ENCODE results near the gene ANKRD10. TPM values are rescaled to one million over a fixed set of nuclear protein-coding genes. Genes with fewer than 3 reads are reported as not detected.

The ANKRD10 gene
- total RNA-seq, 1 experiment from 2014 or later = 132 TPM

GRCh38 chr13:110923086-110923485 lies 8.2 kb upstream of the ANKRD10 start:
- Histone ChIP-seq H3K27me3 (replicated peaks; ENCODE audit: control insufficient read depth, insufficient read depth, low read length) (no peaks in the 10 kb centered on the region), H3K4me1 (no peaks in the 10 kb centered on the region), H3K36me3 (ENCODE audit: control insufficient read depth, insufficient read depth, low read length) (no peaks in the 10 kb centered on the region), H3K9me3 (no peaks in the 10 kb centered on the region), H3K4me3 (ENCODE audit: low read depth, low read length) (no peak overlapping the region)
- no peak for TF ChIP-seq CTCF (IDR thresholded peaks at IDR 0.05; ENCODE audit: insufficient read depth in 1 of 2, low read depth in 1 of 2, low read length in 1 of 2, severe bottlenecking in 1 of 2, unreplicated experiment in 1 of 2)
- ChIA-PET CTCF (no interaction called here), POLR2A (no interaction called here)
- intact Hi-C loops (cut with micrococcal nuclease; ENCODE audit: unreplicated experiment) = no loop called here
- no TSS peak for BruUV-seq (replicated peaks)
- Mint-ChIP-seq H3K4me3 (ENCODE audit: unreplicated experiment) (no peak overlapping the region), H3K27ac (ENCODE audit: unreplicated experiment) (no peak overlapping the region), H3K36me3 (ENCODE audit: insufficient read depth, unreplicated experiment) (peaks cover 3% of the 10 kb centered on the region), H3K9me3 (ENCODE audit: unreplicated experiment) (no peaks in the 10 kb centered on the region), H3K4me1 (ENCODE audit: low read depth, unreplicated experiment) (no peaks in the 10 kb centered on the region), H3K27me3 (ENCODE audit: insufficient read depth, unreplicated experiment) (peaks cover 12% of the 10 kb centered on the region)
- DNase-seq = no peak

- intact Hi-C loops (cut with micrococcal nuclease; ENCODE audit: unreplicated experiment) = no loop called here
- H3K4me1 ChIP-seq = no peaks in the 10 kb centered on the region
- CTCF ChIA-PET = no interaction called here
- no peak for TF ChIP-seq CTCF (IDR thresholded peaks at IDR 0.05; ENCODE audit: insufficient read depth in 1 of 2, low read depth in 1 of 2, low read length in 1 of 2, severe bottlenecking in 1 of 2, unreplicated experiment in 1 of 2)
- H3K4me3 ChIP-seq (ENCODE audit: low read depth, low read length) = no peak overlapping the region
- no peaks in the 10 kb centered on the region for H3K36me3 ChIP-seq (ENCODE audit: control insufficient read depth, insufficient read depth, low read length)
- peaks cover 12% of the 10 kb centered on the region for H3K27me3 Mint-ChIP-seq (ENCODE audit: insufficient read depth, unreplicated experiment)
- peaks cover 9% of the 10 kb centered on the region for H3K36me3 Mint-ChIP-seq (ENCODE audit: insufficient read depth, unreplicated experiment)
- H3K4me1 Mint-ChIP-seq (ENCODE audit: low read depth, unreplicated experiment) = no peaks in the 10 kb centered on the region
- POLR2A ChIA-PET = no interaction called here
- no peaks in the 10 kb centered on the region for H3K9me3 ChIP-seq
- DNase-seq = no peak
- no peaks in the 10 kb centered on the region for H3K9me3 Mint-ChIP-seq (ENCODE audit: unreplicated experiment)
- no peak overlapping the region for H3K27ac Mint-ChIP-seq (ENCODE audit: unreplicated experiment)
- no TSS peak for BruUV-seq (replicated peaks)
- H3K27me3 ChIP-seq (replicated peaks; ENCODE audit: control insufficient read depth, insufficient read depth, low read length) = no peaks in the 10 kb centered on the region
- no peak overlapping the region for H3K4me3 Mint-ChIP-seq (ENCODE audit: unreplicated experiment)
These were observed 7.6 kb upstream of the ANKRD10 start for GRCh38 chr13:110922506-110922905.

- ChIA-PET POLR2A (no interaction called here), CTCF (no interaction called here)
- no peak for TF ChIP-seq CTCF (IDR thresholded peaks at IDR 0.05; ENCODE audit: insufficient read depth in 1 of 2, low read depth in 1 of 2, low read length in 1 of 2, severe bottlenecking in 1 of 2, unreplicated experiment in 1 of 2)
- H3K4me3 Mint-ChIP-seq (ENCODE audit: unreplicated experiment) = no peak overlapping the region
- no peak for DNase-seq
- no TSS peak for BruUV-seq (replicated peaks)
- Histone ChIP-seq H3K4me3 (ENCODE audit: low read depth, low read length) (no peak overlapping the region), H3K9me3 (no peaks in the 10 kb centered on the region), H3K4me1 (peaks cover 4% of the 10 kb centered on the region; the same call in 1 of the 2 replicates), H3K36me3 (ENCODE audit: control insufficient read depth, insufficient read depth, low read length) (no peaks in the 10 kb centered on the region), H3K27me3 (replicated peaks; ENCODE audit: control insufficient read depth, insufficient read depth, low read length) (no peaks in the 10 kb centered on the region)
- peaks cover 12% of the 10 kb centered on the region for H3K27me3 Mint-ChIP-seq (ENCODE audit: insufficient read depth, unreplicated experiment)
- peaks cover 9% of the 10 kb centered on the region for H3K36me3 Mint-ChIP-seq (ENCODE audit: insufficient read depth, unreplicated experiment)
- intact Hi-C loops (cut with micrococcal nuclease; ENCODE audit: unreplicated experiment) = no loop called here
- peaks cover 3% of the 10 kb centered on the region for H3K4me1 Mint-ChIP-seq (ENCODE audit: low read depth, unreplicated experiment)
- no peak overlapping the region for H3K27ac Mint-ChIP-seq (ENCODE audit: unreplicated experiment)
- no peaks in the 10 kb centered on the region for H3K9me3 Mint-ChIP-seq (ENCODE audit: unreplicated experiment)
These were observed 6.8 kb upstream of the ANKRD10 start for GRCh38 chr13:110921695-110922094.
